ENCODE results near the gene CHCHD3.

DNA sequence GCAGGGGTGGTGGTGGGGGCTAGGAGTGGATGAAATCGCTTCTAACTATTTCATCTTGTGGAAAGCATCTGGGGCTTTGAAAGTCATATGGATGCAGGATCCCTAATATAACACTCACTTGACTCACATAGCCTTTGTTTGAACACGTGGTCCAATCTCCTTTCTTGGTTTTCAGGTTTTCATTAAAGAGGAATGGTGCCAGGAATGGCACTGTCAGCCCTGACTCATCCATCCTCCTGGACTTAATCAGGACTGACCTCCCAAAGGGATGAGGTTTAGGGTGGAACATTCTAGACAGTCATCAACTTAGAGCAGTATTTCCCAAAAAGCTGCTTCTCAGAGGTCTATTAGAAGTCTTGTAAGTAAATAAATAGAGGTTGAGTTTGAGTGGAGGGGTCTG lies 343.6 kb downstream of the CHCHD3 start:
- TF ChIP-seq, protein P1, sequence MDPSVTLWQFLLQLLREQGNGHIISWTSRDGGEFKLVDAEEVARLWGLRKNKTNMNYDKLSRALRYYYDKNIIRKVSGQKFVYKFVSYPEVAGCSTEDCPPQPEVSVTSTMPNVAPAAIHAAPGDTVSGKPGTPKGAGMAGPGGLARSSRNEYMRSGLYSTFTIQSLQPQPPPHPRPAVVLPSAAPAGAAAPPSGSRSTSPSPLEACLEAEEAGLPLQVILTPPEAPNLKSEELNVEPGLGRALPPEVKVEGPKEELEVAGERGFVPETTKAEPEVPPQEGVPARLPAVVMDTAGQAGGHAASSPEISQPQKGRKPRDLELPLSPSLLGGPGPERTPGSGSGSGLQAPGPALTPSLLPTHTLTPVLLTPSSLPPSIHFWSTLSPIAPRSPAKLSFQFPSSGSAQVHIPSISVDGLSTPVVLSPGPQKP (CRISPR knock-in tag; IDR thresholded peaks at IDR 0.05), result no peak
- TF ChIP-seq POLR2AphosphoS5 (IDR thresholded peaks at IDR 0.05; ENCODE audit: control insufficient read depth, insufficient read depth, low read depth, low read length) (no peak), PCBP1 (IDR thresholded peaks at IDR 0.05; ENCODE audit: low read depth, low read length, poor library complexity, severe bottlenecking) (no peak), FUS (optimal IDR thresholded peaks at IDR 0.05; ENCODE audit: low read depth, low read length) (no peak), ZNF224 (CRISPR knock-in tag; IDR thresholded peaks at IDR 0.05) (no peak), PHF8 (IDR thresholded peaks at IDR 0.05; ENCODE audit: borderline replicate concordance, low read length) (no peak), MAFG (tag; conservative IDR thresholded peaks at IDR 0.05) (no peak), ESRRB (CRISPR knock-in tag; IDR thresholded peaks at IDR 0.05; ENCODE audit: borderline replicate concordance) (no peak)

Measured in K562 (cell line).